Measurements from ENCODE around the gene OSCAR. TPM values are rescaled to one million over a fixed set of nuclear protein-coding genes. Genes with fewer than 3 reads are reported as not detected.

OSCAR gene
- total RNA-seq, 1 donor from 2014 or later: 0.20 TPM

DNA sequence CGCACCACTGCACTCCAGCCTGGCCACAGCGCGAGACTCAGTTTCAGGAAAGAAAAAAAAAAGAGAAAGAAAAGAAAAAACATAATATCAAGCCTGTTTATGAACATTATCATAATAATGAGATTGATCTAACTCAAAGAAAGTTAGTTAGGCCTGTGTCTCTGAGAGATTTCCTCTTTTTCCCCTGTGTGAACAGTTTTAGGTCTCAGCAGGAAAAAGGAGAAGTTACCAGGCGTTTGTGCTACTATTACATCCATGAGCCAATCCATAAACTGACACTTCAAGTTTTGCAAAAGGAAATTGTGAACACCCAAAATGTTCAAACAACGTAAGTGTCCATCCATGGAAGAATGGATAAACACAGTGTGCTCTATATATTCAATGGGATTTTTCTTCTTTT, 23.3 kb downstream of the OSCAR start:
- H3K79me2 ChIP-seq (ENCODE audit: insufficient read depth, low read length): no peaks in the 10 kb centered on the region
- Mint-ChIP-seq H3K27ac (ENCODE audit: unreplicated experiment) (no peak overlapping the region), H3K4me1 (ENCODE audit: low read depth, unreplicated experiment) (no peaks in the 10 kb centered on the region), H3K36me3 (ENCODE audit: low read depth, unreplicated experiment) (peaks cover 1% of the 10 kb centered on the region), H3K4me3 (ENCODE audit: unreplicated experiment) (no peak overlapping the region), H3K9me3 (ENCODE audit: unreplicated experiment) (peaks cover 4% of the 10 kb centered on the region), H3K27me3 (ENCODE audit: low read depth, unreplicated experiment) (peaks cover 8% of the 10 kb centered on the region)
- no peaks in the 10 kb centered on the region for H3K36me3 ChIP-seq (ENCODE audit: insufficient read depth, low read length)
- H3K4me3 ChIP-seq (ENCODE audit: insufficient read depth, low read depth, low read length): no peak overlapping the region
- no peak overlapping the region for H3K27ac ChIP-seq (ENCODE audit: low read depth, low read length)
- no peaks in the 10 kb centered on the region for H4K20me1 ChIP-seq (ENCODE audit: insufficient read depth, low read length)
- H3K9me3 ChIP-seq (ENCODE audit: insufficient read depth, low read depth, low read length): peaks cover 6% of the 10 kb centered on the region
- H3K4me2 ChIP-seq (ENCODE audit: low read length): no peak overlapping the region
- no peaks in the 10 kb centered on the region for H3K4me1 ChIP-seq (ENCODE audit: insufficient read depth, low read length)
- H3K27me3 ChIP-seq (ENCODE audit: insufficient read depth, low read length): no peaks in the 10 kb centered on the region
- DNase-seq (ENCODE audit: low read depth) (no peak), FAIRE-seq (no peak)
- no peak for TF ChIP-seq CTCF (IDR thresholded peaks at IDR 0.05; ENCODE audit: insufficient read depth, low read depth, low read length)
- no peak for TF ChIP-seq EZH2 (IDR thresholded peaks at IDR 0.05; ENCODE audit: insufficient read depth, low read length)
- H3K9ac ChIP-seq (ENCODE audit: low read length): no peak overlapping the region
- no peak overlapping the region for H2AFZ ChIP-seq (ENCODE audit: low read depth, low read length)

DNA sequence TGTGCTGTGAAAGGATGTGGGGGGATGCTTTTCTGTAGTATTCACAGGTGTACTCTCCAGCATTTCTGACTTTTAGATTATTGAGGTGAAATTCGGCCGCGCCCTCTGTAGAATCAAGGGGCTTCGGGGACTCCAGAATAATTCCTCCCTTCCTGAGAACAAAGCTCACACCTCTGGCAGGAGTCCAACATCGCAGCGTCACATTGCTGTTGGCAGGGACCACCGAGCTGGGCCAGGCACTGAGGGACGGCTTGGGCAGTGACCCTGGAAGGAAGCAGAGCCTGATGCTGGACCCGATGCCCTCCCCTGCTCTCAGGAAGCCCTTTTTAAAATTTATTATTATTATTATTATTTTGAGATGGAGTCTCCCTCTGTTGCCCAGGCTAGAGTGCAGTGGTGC, 25.8 kb downstream of the OSCAR start:
- no peak overlapping the region for H3K4me2 ChIP-seq (ENCODE audit: low read length)
- H3K36me3 ChIP-seq (ENCODE audit: insufficient read depth, low read length): no peaks in the 10 kb centered on the region
- H2AFZ ChIP-seq (ENCODE audit: low read depth, low read length): no peak overlapping the region
- Mint-ChIP-seq H3K4me1 (ENCODE audit: low read depth, unreplicated experiment) (no peaks in the 10 kb centered on the region), H3K27me3 (ENCODE audit: low read depth, unreplicated experiment) (peaks cover 12% of the 10 kb centered on the region), H3K36me3 (ENCODE audit: low read depth, unreplicated experiment) (peaks cover 1% of the 10 kb centered on the region), H3K27ac (ENCODE audit: unreplicated experiment) (no peak overlapping the region), H3K9me3 (ENCODE audit: unreplicated experiment) (no peaks in the 10 kb centered on the region), H3K4me3 (ENCODE audit: unreplicated experiment) (no peak overlapping the region)
- TF ChIP-seq EZH2 (IDR thresholded peaks at IDR 0.05; ENCODE audit: insufficient read depth, low read length) (no peak), CTCF (IDR thresholded peaks at IDR 0.05; ENCODE audit: insufficient read depth, low read depth, low read length) (no peak)
- H3K9ac ChIP-seq (ENCODE audit: low read length): no peak overlapping the region
- no peak overlapping the region for H3K27ac ChIP-seq (ENCODE audit: low read depth, low read length)
- no peaks in the 10 kb centered on the region for H3K79me2 ChIP-seq (ENCODE audit: insufficient read depth, low read length)
- DNase-seq (ENCODE audit: low read depth) (no peak), FAIRE-seq (no peak)
- H3K4me3 ChIP-seq (ENCODE audit: insufficient read depth, low read depth, low read length): no peak overlapping the region
- no peaks in the 10 kb centered on the region for H3K4me1 ChIP-seq (ENCODE audit: insufficient read depth, low read length)
- no peaks in the 10 kb centered on the region for H3K27me3 ChIP-seq (ENCODE audit: insufficient read depth, low read length)
- H4K20me1 ChIP-seq (ENCODE audit: insufficient read depth, low read length): no peaks in the 10 kb centered on the region
- H3K9me3 ChIP-seq (ENCODE audit: insufficient read depth, low read depth, low read length): no peaks in the 10 kb centered on the region

GRCh38 chr19:54073829-54074228, 26.8 kb downstream of the OSCAR start:
- no peaks in the 10 kb centered on the region for H3K9me3 ChIP-seq (ENCODE audit: insufficient read depth, low read depth, low read length)
- no peak overlapping the region for H3K4me3 Mint-ChIP-seq (ENCODE audit: unreplicated experiment)
- no peak overlapping the region for H3K27ac Mint-ChIP-seq (ENCODE audit: unreplicated experiment)
- no peaks in the 10 kb centered on the region for H3K27me3 ChIP-seq (ENCODE audit: insufficient read depth, low read length)
- no peaks in the 10 kb centered on the region for H3K79me2 ChIP-seq (ENCODE audit: insufficient read depth, low read length)
- H2AFZ ChIP-seq (ENCODE audit: low read depth, low read length): no peak overlapping the region
- no peak overlapping the region for H3K4me2 ChIP-seq (ENCODE audit: low read length)
- no peak for FAIRE-seq
- DNase-seq (ENCODE audit: low read depth): no peak
- H3K27me3 Mint-ChIP-seq (ENCODE audit: low read depth, unreplicated experiment): peaks cover 14% of the 10 kb centered on the region
- H3K4me1 ChIP-seq (ENCODE audit: insufficient read depth, low read length): no peaks in the 10 kb centered on the region
- no peak overlapping the region for H3K27ac ChIP-seq (ENCODE audit: low read depth, low read length)
- H3K36me3 ChIP-seq (ENCODE audit: insufficient read depth, low read length): no peaks in the 10 kb centered on the region
- no peak overlapping the region for H3K9ac ChIP-seq (ENCODE audit: low read length)
- H3K9me3 Mint-ChIP-seq (ENCODE audit: unreplicated experiment): peaks cover 7% of the 10 kb centered on the region
- no peaks in the 10 kb centered on the region for H4K20me1 ChIP-seq (ENCODE audit: insufficient read depth, low read length)
- H3K4me1 Mint-ChIP-seq (ENCODE audit: low read depth, unreplicated experiment): no peaks in the 10 kb centered on the region
- TF ChIP-seq CTCF (IDR thresholded peaks at IDR 0.05; ENCODE audit: insufficient read depth, low read depth, low read length) (no peak), EZH2 (IDR thresholded peaks at IDR 0.05; ENCODE audit: insufficient read depth, low read length) (no peak)
- H3K36me3 Mint-ChIP-seq (ENCODE audit: low read depth, unreplicated experiment): peaks cover 1% of the 10 kb centered on the region
- no peak overlapping the region for H3K4me3 ChIP-seq (ENCODE audit: insufficient read depth, low read depth, low read length)
